Body of pancreas (tissue), 4 donors: Measurements from ENCODE around the gene CALHM5. TPM values are rescaled to one million over a fixed set of nuclear protein-coding genes. Genes with fewer than 3 reads are reported as not detected.
"Not testable (repeated sequence)": the region's sequence is repeated elsewhere in the genome, so short reads cannot be mapped to it uniquely, and the experiment has no call there.

Experiments
- ATAC-seq: fragments of 150-250 bp; one replicate; pipeline ENCODE4 v1.9.1; 2016
- DNase-seq, 4 donors: peaks; one replicate each; pipeline ENCODE4 v3.0.0-alpha.2; 2019
- H3K27ac ChIP-seq, 4 donors: fragments of 200-600 bp; sonication (generic); 1 replicate in 3 of 4; 2 replicates in 1 of 4; pipeline versions ENCODE4 v1.5.1 to v1.6.1; 2016 to 2019; ENCODE audit warnings: mild to moderate bottlenecking in 1 of 4, mixed read lengths in 1 of 4, moderate library complexity in 1 of 4
- H3K27me3 ChIP-seq, 2 donors: fragments of 200-600 bp; sonication (generic); one replicate each; pipeline ENCODE4 v1.6.0; 2016; ENCODE audit warnings: mild to moderate bottlenecking in 1 of 2
- H3K36me3 ChIP-seq, 2 donors: fragments of 200-600 bp; sonication (generic); replicated peaks in 1 of 2; 2 replicates each; pipeline ENCODE4 v1.5.1; 2016; ENCODE audit warnings: low read depth in 2 of 2; ENCODE audit not compliant: insufficient read depth in 1 of 2
- H3K4me1 ChIP-seq: fragments of 200-600 bp; sonication (generic); one replicate; pipeline ENCODE4 v1.6.0; 2016
- H3K4me3 ChIP-seq, 2 donors: fragments of 200-600 bp; sonication (generic); 1 replicate in 1 of 2; 2 replicates in 1 of 2; pipeline ENCODE4 v1.5.1; 2016 to 2019
- H3K9me3 ChIP-seq, 3 donors: fragments of 200-600 bp; sonication (generic); 1 replicate in 2 of 3; 2 replicates in 1 of 3; pipeline ENCODE4 v1.5.1; 2016
- CTCF ChIP-seq, 7 experiments: fragments of 450-650 bp in 4 of 7; fragments of 200-600 bp in 3 of 7; sonication (generic) in 3 of 7; IDR thresholded peaks; one replicate each; pipeline ENCODE4 v1.5.1; 2016 to 2019; ENCODE audit warnings: antibody characterized with exemption in 7 of 7
- POLR2A ChIP-seq, 3 donors: fragments of 450-650 bp; IDR thresholded peaks; one replicate each; pipeline ENCODE4 v1.6.1; 2016; ENCODE audit warnings: antibody characterized with exemption in 3 of 3, mild to moderate bottlenecking in 2 of 3
- WGBS, 2 donors: methylation state at CpG; one replicate each; pipeline ENCODE4 v1.1.5; 2017; 5-methylcytosine and 5-hydroxymethylcytosine counted together
- intact Hi-C: fragments of 100-400 bp; cut with DNase I; formaldehyde crosslinking; loops from one replicate; pipeline ENCODE4 v1.15.1; 2023
- total RNA-seq, 2 donors: library from RNA; depleted of rRNA; stranded (reverse); fragments of >200 nt; gene quantifications; one replicate each; pipeline ENCODE4 v1.1.0, GENCODE V29; 2016

The CALHM5 gene
- total RNA-seq, 2 donors from 2014 or later: 0.33 to 0.52 TPM

- no peaks in the 10 kb centered on the region for H3K4me1 ChIP-seq
- H3K27ac ChIP-seq: no peak overlapping the region
- H3K27me3 ChIP-seq: no peaks in the 10 kb centered on the region
- WGBS, 2 donors: 72 to 91% methylated on average over 1 of the region's 1 CpG
- DNase-seq (no peak), ATAC-seq (no peak)
- intact Hi-C loops: no loop called here
- no peak for TF ChIP-seq CTCF (IDR thresholded peaks at IDR 0.05)
- no peak for TF ChIP-seq POLR2A (IDR thresholded peaks at IDR 0.05)
- H3K9me3 ChIP-seq: no peaks in the 10 kb centered on the region
- no peaks in the 10 kb centered on the region for H3K36me3 ChIP-seq
- no peak overlapping the region for H3K4me3 ChIP-seq
These were observed 19.7 kb upstream of the CALHM5 start for GRCh38 chr6:116491610-116492330.

GRCh38 chr6:116492331-116493067, 18.9 kb upstream of the CALHM5 start:
- Histone ChIP-seq H3K4me3 (no peak overlapping the region), H3K36me3 (no peaks in the 10 kb centered on the region), H3K27me3 (no peaks in the 10 kb centered on the region), H3K4me1 (no peaks in the 10 kb centered on the region), H3K9me3 (no peaks in the 10 kb centered on the region), H3K27ac (no peak overlapping the region)
- intact Hi-C loops: no loop called here
- no peak for TF ChIP-seq CTCF (IDR thresholded peaks at IDR 0.05)
- TF ChIP-seq POLR2A (IDR thresholded peaks at IDR 0.05): no peak
- 69 to 80% methylated on average over 6 of the region's 6 CpGs for WGBS, 2 donors
- ATAC-seq (no peak), DNase-seq (no peak)

- H3K27me3 ChIP-seq, H3K27ac ChIP-seq, H3K4me1 ChIP-seq, DNase-seq, H3K4me3 ChIP-seq, H3K36me3 ChIP-seq, intact Hi-C loops, H3K9me3 ChIP-seq, ATAC-seq: not testable (repeated sequence)
- 88 to 89% methylated on average over 1 of the region's 1 CpG for WGBS, 2 donors
These were observed 16.3 kb upstream of the CALHM5 start for GRCh38 chr6:116495161-116495560.

- Histone ChIP-seq H3K4me1 (no peaks in the 10 kb centered on the region), H3K9me3 (no peaks in the 10 kb centered on the region), H3K4me3 (no peak overlapping the region), H3K36me3 (no peaks in the 10 kb centered on the region), H3K27me3 (no peaks in the 10 kb centered on the region), H3K27ac (no peak overlapping the region)
- DNase-seq (no peak), ATAC-seq (no peak)
- no peak for TF ChIP-seq CTCF (IDR thresholded peaks at IDR 0.05)
- no peak for TF ChIP-seq POLR2A (IDR thresholded peaks at IDR 0.05)
- 58 to 62% methylated on average over 3 of the region's 3 CpGs for WGBS, 2 donors
- intact Hi-C loops: no loop called here
These were observed 14.2 kb upstream of the CALHM5 start for GRCh38 chr6:116497113-116497676.

GRCh38 chr6:116500969-116501433, 10.4 kb upstream of the CALHM5 start:
- no peak for DNase-seq

More at GRCh38 chr6:116500969-116501433, 10.4 kb upstream of the CALHM5 start:
- no peaks in the 10 kb centered on the region for H3K36me3 ChIP-seq
- intact Hi-C loops: no loop called here
- H3K4me1 ChIP-seq: no peaks in the 10 kb centered on the region
- WGBS, 2 donors: 50 to 52% methylated on average over 8 to 9 of the region's 9 CpGs
- no peaks in the 10 kb centered on the region for H3K9me3 ChIP-seq
- no peak for ATAC-seq
- no peak overlapping the region for H3K27ac ChIP-seq
- no peak for TF ChIP-seq CTCF (IDR thresholded peaks at IDR 0.05)
- TF ChIP-seq POLR2A (IDR thresholded peaks at IDR 0.05): no peak
- no peak overlapping the region for H3K4me3 ChIP-seq
- no peaks in the 10 kb centered on the region for H3K27me3 ChIP-seq
